ENCODE results near the gene SMYD3. TPM values are rescaled to one million over a fixed set of nuclear protein-coding genes. Genes with fewer than 3 reads are reported as not detected.

Gene SMYD3
- total and polyA plus RNA-seq, 9 donors = 10.8 to 24.0 (median 13.7) TPM

DNA sequence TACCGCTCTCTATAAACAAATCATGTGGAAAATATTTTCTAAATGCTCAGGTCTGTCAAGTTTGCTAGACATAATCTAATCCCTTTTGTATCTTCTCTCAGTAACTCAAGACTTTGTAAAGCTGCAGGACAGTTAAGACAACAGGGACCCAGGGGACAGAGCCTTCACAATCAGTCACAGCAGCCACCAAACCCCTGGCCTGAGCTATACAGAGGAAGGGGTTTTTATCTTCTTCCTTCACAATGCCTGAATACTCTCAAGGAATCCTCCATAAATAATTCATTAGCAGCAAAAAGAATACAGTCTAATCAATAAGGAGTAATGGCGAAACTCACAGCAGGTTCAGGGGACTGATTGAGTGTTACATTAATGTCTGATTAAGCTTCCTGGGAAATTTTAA, 368.3 kb downstream of the SMYD3 start:
- 71 to 99% (median 76%) methylated on average over 2 of the region's 2 CpGs for WGBS, 3 donors
- TF ChIP-seq, protein P1, sequence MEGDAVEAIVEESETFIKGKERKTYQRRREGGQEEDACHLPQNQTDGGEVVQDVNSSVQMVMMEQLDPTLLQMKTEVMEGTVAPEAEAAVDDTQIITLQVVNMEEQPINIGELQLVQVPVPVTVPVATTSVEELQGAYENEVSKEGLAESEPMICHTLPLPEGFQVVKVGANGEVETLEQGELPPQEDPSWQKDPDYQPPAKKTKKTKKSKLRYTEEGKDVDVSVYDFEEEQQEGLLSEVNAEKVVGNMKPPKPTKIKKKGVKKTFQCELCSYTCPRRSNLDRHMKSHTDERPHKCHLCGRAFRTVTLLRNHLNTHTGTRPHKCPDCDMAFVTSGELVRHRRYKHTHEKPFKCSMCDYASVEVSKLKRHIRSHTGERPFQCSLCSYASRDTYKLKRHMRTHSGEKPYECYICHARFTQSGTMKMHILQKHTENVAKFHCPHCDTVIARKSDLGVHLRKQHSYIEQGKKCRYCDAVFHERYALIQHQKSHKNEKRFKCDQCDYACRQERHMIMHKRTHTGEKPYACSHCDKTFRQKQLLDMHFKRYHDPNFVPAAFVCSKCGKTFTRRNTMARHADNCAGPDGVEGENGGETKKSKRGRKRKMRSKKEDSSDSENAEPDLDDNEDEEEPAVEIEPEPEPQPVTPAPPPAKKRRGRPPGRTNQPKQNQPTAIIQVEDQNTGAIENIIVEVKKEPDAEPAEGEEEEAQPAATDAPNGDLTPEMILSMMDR (IDR thresholded peaks at IDR 0.05) = no peak
- no peak for TF ChIP-seq POLR2A (IDR thresholded peaks at IDR 0.05)
- TF ChIP-seq EP300 (IDR thresholded peaks at IDR 0.05) = no peak
- Histone ChIP-seq H3K4me1 (ENCODE audit: insufficient read depth) (no peaks in the 10 kb centered on the region), H3K9me3 (no peaks in the 10 kb centered on the region), H3K27me3 (no peaks in the 10 kb centered on the region), H3K27ac (no peak overlapping the region), H3K36me3 (no peaks in the 10 kb centered on the region), H3K4me3 (no peak overlapping the region)
- DNase-seq = no peak
- intact Hi-C loops (cut with DNase I) = no loop called here

DNA sequence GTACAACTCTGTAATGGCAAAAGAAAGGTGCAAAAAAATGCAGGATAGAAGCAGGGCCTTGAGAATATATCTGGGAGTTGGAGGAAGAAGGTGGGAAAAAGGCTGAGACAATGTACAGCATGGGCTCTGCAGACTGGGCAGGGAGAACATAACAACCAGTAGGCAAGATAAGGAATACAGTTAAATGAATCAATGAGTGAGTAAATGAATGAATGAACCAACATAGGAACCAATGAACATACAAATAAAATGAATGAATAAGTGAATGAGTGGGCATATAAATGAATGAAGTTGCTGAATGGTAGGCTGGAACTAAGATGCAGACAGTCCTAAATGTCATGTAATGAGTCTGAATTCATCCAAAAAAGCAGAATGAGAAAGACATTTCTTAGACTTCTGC, 370.6 kb downstream of the SMYD3 start:
- no peak overlapping the region for H3K27ac ChIP-seq
- TF ChIP-seq, protein P1 (IDR thresholded peaks at IDR 0.05) = no peak
- TF ChIP-seq EP300 (IDR thresholded peaks at IDR 0.05) = no peak
- no peak for TF ChIP-seq POLR2A (IDR thresholded peaks at IDR 0.05)
- no peaks in the 10 kb centered on the region for H3K27me3 ChIP-seq
- no peaks in the 10 kb centered on the region for H3K4me1 ChIP-seq (ENCODE audit: insufficient read depth)
- no peak overlapping the region for H3K4me3 ChIP-seq
- intact Hi-C loops (cut with DNase I) = no loop called here
- DNase-seq = no peak
- H3K9me3 ChIP-seq = no peaks in the 10 kb centered on the region
- H3K36me3 ChIP-seq = no peaks in the 10 kb centered on the region

DNA sequence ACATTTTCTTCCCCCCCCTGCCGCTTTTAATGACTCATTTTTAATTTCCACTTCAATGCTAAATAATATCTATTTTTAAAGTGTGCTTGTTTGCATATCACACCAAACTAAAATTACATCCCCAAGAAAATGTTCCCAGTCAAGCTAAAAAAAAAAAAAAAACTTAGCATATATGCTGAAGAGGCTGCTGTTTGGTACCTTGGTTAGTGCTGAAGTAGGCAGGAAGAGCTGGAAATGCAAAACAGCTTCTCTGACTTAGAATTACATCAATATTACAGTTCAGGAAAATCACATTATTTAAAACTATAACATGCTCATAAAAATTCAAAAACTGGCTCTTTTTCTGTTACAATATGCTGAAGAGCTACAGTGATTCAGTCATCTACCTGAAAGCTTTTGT, 372.3 kb downstream of the SMYD3 start:
- WGBS, 3 donors = 92 to 95% (median 94%) methylated on average over 1 of the region's 1 CpG
- DNase-seq = no peak

DNA sequence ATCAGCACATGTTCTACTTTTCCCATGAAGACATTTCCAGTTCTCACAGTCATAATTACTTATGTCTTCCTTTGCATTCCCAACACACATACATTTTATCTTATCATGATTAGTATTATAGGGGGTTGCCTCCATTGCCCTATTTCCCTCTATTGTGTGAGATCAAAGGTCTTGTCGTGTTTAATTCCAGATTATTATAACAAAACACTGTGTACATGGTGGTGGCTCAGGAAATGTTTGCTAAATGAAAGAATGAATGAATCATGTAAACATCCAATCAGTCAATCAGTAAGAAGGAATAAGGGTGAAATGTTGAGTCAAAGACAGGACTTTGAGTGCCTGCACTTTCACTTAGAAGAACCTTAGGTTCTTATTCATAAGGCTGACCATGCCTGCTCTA, 376.0 kb downstream of the SMYD3 start:
- H3K4me3 ChIP-seq = no peak overlapping the region
- WGBS, 3 donors = 88 to 94% (median 90%) methylated on average over 1 of the region's 1 CpG
- intact Hi-C loops (cut with DNase I) = no loop called here

More for the DNA sequence above, 372.3 kb downstream of the SMYD3 start:
- TF ChIP-seq EP300 (IDR thresholded peaks at IDR 0.05) (no peak), POLR2A (IDR thresholded peaks at IDR 0.05) (no peak)
- TF ChIP-seq, protein P1 (IDR thresholded peaks at IDR 0.05) = no peak
- intact Hi-C loops (cut with DNase I) = no loop called here
- no peak overlapping the region for H3K4me3 ChIP-seq
- no peak overlapping the region for H3K27ac ChIP-seq
- H3K27me3 ChIP-seq = no peaks in the 10 kb centered on the region
- no peaks in the 10 kb centered on the region for H3K36me3 ChIP-seq
- no peaks in the 10 kb centered on the region for H3K4me1 ChIP-seq (ENCODE audit: insufficient read depth)
- H3K9me3 ChIP-seq = no peaks in the 10 kb centered on the region

More for the DNA sequence above, 376.0 kb downstream of the SMYD3 start:
- H3K36me3 ChIP-seq = no peaks in the 10 kb centered on the region
- TF ChIP-seq, protein P1 (IDR thresholded peaks at IDR 0.05) = no peak
- no peak for TF ChIP-seq EP300 (IDR thresholded peaks at IDR 0.05)
- no peaks in the 10 kb centered on the region for H3K4me1 ChIP-seq (ENCODE audit: insufficient read depth)
- no peaks in the 10 kb centered on the region for H3K27me3 ChIP-seq
- no peaks in the 10 kb centered on the region for H3K9me3 ChIP-seq
- DNase-seq = no peak
- no peak overlapping the region for H3K27ac ChIP-seq
